Measurements from ENCODE around the gene LRRC8A.

Gene LRRC8A

GRCh38 chr9:128902351-128903078 is 20.6 kb downstream of the LRRC8A start:
- DNase-seq = no peak

GRCh38 chr9:128903079-128903461 is 21.1 kb downstream of the LRRC8A start:
- DNase-seq = no peak

GRCh38 chr9:128903871-128904620 is 22.1 kb downstream of the LRRC8A start:
- DNase-seq = no peak

- no peak for DNase-seq
Measured at GRCh38 chr9:128905964-128906363, 24.0 kb downstream of the LRRC8A start.

- DNase-seq = no peak
Measured at GRCh38 chr9:128906741-128907140, 24.8 kb downstream of the LRRC8A start.

GRCh38 chr9:128908372-128908771 is 26.4 kb downstream of the LRRC8A start:
- no peak for DNase-seq

- DNase-seq = no peak
Measured at GRCh38 chr9:128909859-128910258, 27.9 kb downstream of the LRRC8A start.

GRCh38 chr9:128910906-128911305 is 29.0 kb downstream of the LRRC8A start:
- no peak for DNase-seq

GRCh38 chr9:128911529-128912035 is 29.6 kb downstream of the LRRC8A start:
- no peak for DNase-seq

GRCh38 chr9:128912270-128912853 is 30.4 kb downstream of the LRRC8A start:
- DNase-seq = no peak

GRCh38 chr9:128913048-128913900 is 31.3 kb downstream of the LRRC8A start:
- DNase-seq = no peak

GRCh38 chr9:128913995-128914772 is 32.3 kb downstream of the LRRC8A start:
- no peak for DNase-seq

- no peak for DNase-seq
Measured at GRCh38 chr9:128916204-128916603, 34.3 kb downstream of the LRRC8A start.

- no peak for DNase-seq
Measured at GRCh38 chr9:128916745-128917144, 34.8 kb downstream of the LRRC8A start.

- no peak for DNase-seq
Measured at GRCh38 chr9:128917151-128917849, 35.4 kb downstream of the LRRC8A start.

- no peak for DNase-seq
Measured at GRCh38 chr9:128918921-128919320, 37.0 kb downstream of the LRRC8A start.

- DNase-seq = no peak
Measured at GRCh38 chr9:128919402-128920089, 37.6 kb downstream of the LRRC8A start.

GRCh38 chr9:128920381-128921058 is 38.6 kb downstream of the LRRC8A start, which contains the start of gene PHYHD1:
Gene PHYHD1, plus strand, starts transcription at chr9:128920982. Its CDS starts 1,342 bp downstream, at chr9:128922324.
- DNase-seq = no peak

GRCh38 chr9:128921881-128922763 is 40.2 kb downstream of the LRRC8A start:
- no peak for DNase-seq
